Measurements from ENCODE around the gene SQOR.

- TF ChIP-seq EZH2 (IDR thresholded peaks at IDR 0.05; ENCODE audit: insufficient read depth, poor library complexity, severe bottlenecking), result no peak
- no peak for TF ChIP-seq EZH2phosphoT487 (IDR thresholded peaks at IDR 0.05; ENCODE audit: insufficient read depth, low read depth)
Measured at GRCh38 chr15:45674677-45675076, 39.8 kb downstream of the SQOR start.

Measured in GM23248 (cell line).